NCI-H774 (cell line): ENCODE results near the gene PIAS2.
A peak's percentile ranks its signal among the peaks of the same experiment; 100 is the strongest.

Source experiments
- DNase-seq: peaks from one replicate; lab custom pipeline; 2025; lab: John Stamatoyannopoulos, UW

Gene PIAS2

GRCh38 chr18:46761059-46761769 lies 156.1 kb downstream of the PIAS2 start:
- peak; percentile 89 for DNase-seq

- DNase-seq, result peak; percentile 36
Observed at GRCh38 chr18:46759890-46760289, 157.4 kb downstream of the PIAS2 start.

GRCh38 chr18:46756559-46757201 lies 160.6 kb downstream of the PIAS2 start, which contains the start of gene ST8SIA5:
Gene ST8SIA5 (minus strand): TSS chr18:46757053. CDS start chr18:46756508, 545 bp downstream.
- DNase-seq, result peak; percentile 78

GRCh38 chr18:46756025-46756558 lies 161.2 kb downstream of the PIAS2 start:
- DNase-seq, result no peak

GRCh38 chr18:46755315-46756024 lies 161.8 kb downstream of the PIAS2 start:
- no peak for DNase-seq

- DNase-seq, result no peak
Observed at GRCh38 chr18:46754661-46755292, 162.5 kb downstream of the PIAS2 start.

GRCh38 chr18:46754188-46754587 lies 163.1 kb downstream of the PIAS2 start:
- DNase-seq, result no peak
